Astrocyte (in vitro differentiated cells and primary cell): ENCODE data around the gene POLH. TPM values are rescaled to one million over a fixed set of nuclear protein-coding genes. Genes with fewer than 3 reads are reported as not detected.
"Not testable (repeated sequence)": the region's sequence is repeated elsewhere in the genome, so short reads cannot be mapped to it uniquely, and the experiment has no call there.

Experiments
- DNase-seq: peaks from one replicate; pipeline ENCODE4 v3.0.0-alpha.2; 2010; ENCODE audit warnings: low read depth
- FAIRE-seq: peaks from 2 replicates; lab custom pipeline; 2011; peaks lifted over from hg19 to GRCh38; lab: Jason Lieb, UNC
- H2AFZ ChIP-seq: 2 replicates; pipeline ENCODE4 v1.6.0; 2012; ENCODE audit warnings: low read depth, low read length, inconsistent platforms
- H3K27ac ChIP-seq: 2 replicates; pipeline ENCODE4 v1.5.1; 2011; ENCODE audit warnings: low read depth, low read length, inconsistent platforms
- H3K27me3 ChIP-seq: 2 replicates; pipeline ENCODE4 v1.6.0; 2011; ENCODE audit warnings: low read length, inconsistent platforms; ENCODE audit not compliant: insufficient read depth
- H3K36me3 ChIP-seq: 2 replicates; pipeline ENCODE4 v1.5.1; 2011; ENCODE audit warnings: low read length, inconsistent platforms; ENCODE audit not compliant: insufficient read depth
- H3K4me1 ChIP-seq: 2 replicates; pipeline ENCODE4 v1.5.1; 2011; ENCODE audit warnings: low read length, inconsistent platforms; ENCODE audit not compliant: insufficient read depth
- H3K4me2 ChIP-seq: 2 replicates; pipeline ENCODE4 v1.6.0; 2012; ENCODE audit warnings: low read length, inconsistent platforms
- H3K4me3 ChIP-seq: 2 replicates; pipeline ENCODE4 v1.5.1; 2011; ENCODE audit warnings: low read depth, mild to moderate bottlenecking, low read length, inconsistent platforms; ENCODE audit not compliant: insufficient read depth
- H3K79me2 ChIP-seq: 2 replicates; pipeline ENCODE4 v1.6.0; 2012; ENCODE audit warnings: mild to moderate bottlenecking, low read length, inconsistent platforms; ENCODE audit not compliant: insufficient read depth
- H3K9ac ChIP-seq: 2 replicates; pipeline ENCODE4 v1.6.0; 2012; ENCODE audit warnings: mild to moderate bottlenecking, low read length, inconsistent platforms
- H3K9me3 ChIP-seq: 2 replicates; pipeline ENCODE4 v1.5.1; 2012; ENCODE audit warnings: low read depth, mild to moderate bottlenecking, low read length, inconsistent platforms; ENCODE audit not compliant: insufficient read depth
- H4K20me1 ChIP-seq: 2 replicates; pipeline ENCODE4 v1.6.0; 2012; ENCODE audit warnings: low read length, inconsistent platforms; ENCODE audit not compliant: insufficient read depth
- H3K27ac Mint-ChIP-seq: one replicate; pipeline ENCODE4 v1.8.0; 2021; ENCODE audit warnings: mild to moderate bottlenecking, mixed read lengths; ENCODE audit not compliant: unreplicated experiment
- H3K27me3 Mint-ChIP-seq: one replicate; pipeline ENCODE4 v1.8.0; 2021; ENCODE audit warnings: low read depth, mixed read lengths; ENCODE audit not compliant: unreplicated experiment
- H3K36me3 Mint-ChIP-seq: one replicate; pipeline ENCODE4 v1.8.0; 2021; ENCODE audit warnings: low read depth, mixed read lengths; ENCODE audit not compliant: unreplicated experiment
- H3K4me1 Mint-ChIP-seq: one replicate; pipeline ENCODE4 v1.8.0; 2021; ENCODE audit warnings: low read depth, mixed read lengths; ENCODE audit not compliant: unreplicated experiment
- H3K4me3 Mint-ChIP-seq: one replicate; pipeline ENCODE4 v1.8.0; 2021; ENCODE audit warnings: mild to moderate bottlenecking, moderate library complexity, mixed read lengths; ENCODE audit not compliant: unreplicated experiment
- H3K9me3 Mint-ChIP-seq: one replicate; pipeline ENCODE4 v1.8.0; 2021; ENCODE audit warnings: mild to moderate bottlenecking, mixed read lengths; ENCODE audit not compliant: unreplicated experiment
- CTCF ChIP-seq: IDR thresholded peaks from 2 replicates; pipeline ENCODE4 v1.5.1; 2011; ENCODE audit warnings: low read depth, mild to moderate bottlenecking, inconsistent platforms, low read length, moderate library complexity; ENCODE audit not compliant: insufficient read depth
- EZH2 ChIP-seq: IDR thresholded peaks from 2 replicates; pipeline ENCODE4 v1.6.1; 2012; ENCODE audit warnings: mild to moderate bottlenecking, low read length, inconsistent platforms; ENCODE audit not compliant: insufficient read depth
- total RNA-seq: library from RNA; stranded (reverse); gene quantifications from 2 replicates; pipeline ENCODE4 v1.2.1, GENCODE V29; 2021

The POLH gene
- total RNA-seq, 1 donor from 2014 or later = 58.0 TPM

GRCh38 chr6:43584892-43585570 is 9.0 kb downstream of the POLH start:
- no peaks in the 10 kb centered on the region for H3K27me3 Mint-ChIP-seq
- no peak for TF ChIP-seq CTCF
- no peak for TF ChIP-seq EZH2
- peaks cover 26% of the 10 kb centered on the region for H4K20me1 ChIP-seq
- peaks cover 3% of the 10 kb centered on the region for H3K4me1 ChIP-seq
- DNase-seq (peak; percentile 42), FAIRE-seq (no peak)
- no peaks in the 10 kb centered on the region for H3K9me3 Mint-ChIP-seq
- peaks cover 32% of the 10 kb centered on the region for H3K79me2 ChIP-seq
- H3K4me3 Mint-ChIP-seq = no peak overlapping the region
- H3K4me3 ChIP-seq = no peak overlapping the region
- peak overlapping the region; percentile 75 for H3K27ac Mint-ChIP-seq
- peaks cover 38% of the 10 kb centered on the region for H3K36me3 ChIP-seq
- H3K9me3 ChIP-seq = no peaks in the 10 kb centered on the region
- peaks cover 32% of the 10 kb centered on the region for H3K36me3 Mint-ChIP-seq
- H2AFZ ChIP-seq = no peak overlapping the region
- no peak overlapping the region for H3K4me2 ChIP-seq
- H3K27me3 ChIP-seq = no peaks in the 10 kb centered on the region
- H3K27ac ChIP-seq = no peak overlapping the region
- no peak overlapping the region for H3K9ac ChIP-seq
- H3K4me1 Mint-ChIP-seq = peaks cover 11% of the 10 kb centered on the region

- Histone ChIP-seq H2AFZ (no peak overlapping the region), H3K4me3 (no peak overlapping the region), H3K27ac (no peak overlapping the region), H3K9ac (no peak overlapping the region), H3K27me3 (no peaks in the 10 kb centered on the region), H3K4me1 (peaks cover 3% of the 10 kb centered on the region), H3K36me3 (peaks cover 37% of the 10 kb centered on the region), H3K9me3 (no peaks in the 10 kb centered on the region), H3K4me2 (no peak overlapping the region), H3K79me2 (peaks cover 30% of the 10 kb centered on the region), H4K20me1 (peaks cover 15% of the 10 kb centered on the region)
- Mint-ChIP-seq H3K36me3 (peaks cover 27% of the 10 kb centered on the region), H3K4me3 (no peak overlapping the region), H3K27me3 (no peaks in the 10 kb centered on the region), H3K4me1 (peaks cover 11% of the 10 kb centered on the region), H3K27ac (no peak overlapping the region), H3K9me3 (no peaks in the 10 kb centered on the region)
- no peak for DNase-seq
- TF ChIP-seq CTCF (no peak), EZH2 (no peak)
- FAIRE-seq = no peak
Measured at GRCh38 chr6:43588194-43588593, 12.2 kb downstream of the POLH start.

GRCh38 chr6:43589564-43589963 is 13.6 kb downstream of the POLH start:
- H4K20me1 ChIP-seq = peaks cover 15% of the 10 kb centered on the region
- H3K27me3 Mint-ChIP-seq, H3K27me3 ChIP-seq, H3K27ac ChIP-seq, H3K9me3 ChIP-seq, H3K4me2 ChIP-seq, H3K9ac ChIP-seq, DNase-seq, H3K9me3 Mint-ChIP-seq, H3K4me1 Mint-ChIP-seq, H3K4me1 ChIP-seq, H3K4me3 Mint-ChIP-seq, H3K27ac Mint-ChIP-seq, H2AFZ ChIP-seq, H3K4me3 ChIP-seq, FAIRE-seq: not testable (repeated sequence)
- peaks cover 18% of the 10 kb centered on the region for H3K36me3 Mint-ChIP-seq
- peaks cover 25% of the 10 kb centered on the region for H3K36me3 ChIP-seq
- H3K79me2 ChIP-seq = peaks cover 27% of the 10 kb centered on the region
